Spleen (tissue), 11 donors: ENCODE data around the gene MICAL3. TPM values are rescaled to one million over a fixed set of nuclear protein-coding genes. Genes with fewer than 3 reads are reported as not detected.
A peak's percentile ranks its signal among the peaks of the same experiment; 100 is the strongest.

Experiments
- DNase-seq: peaks from one replicate; pipeline ENCODE4 v3.0.0-alpha.2; 2020
- H3K27ac ChIP-seq, 8 donors: fragments of 200-600 bp; sonication (generic) in 7 of 8; 1 replicate in 4 of 8; 2 replicates in 4 of 8; pipeline versions ENCODE4 v1.5.0 to v1.8.0; 2016 to 2021; ENCODE audit warnings: inconsistent platforms in 4 of 8, mild to moderate bottlenecking in 4 of 8, moderate library complexity in 1 of 8
- H3K27me3 ChIP-seq, 7 donors: fragments of 200-600 bp; sonication (generic) in 6 of 7; replicated peaks in 1 of 7; 1 replicate in 4 of 7; 2 replicates in 3 of 7; pipeline versions ENCODE4 v1.5.0 to v1.8.0; 2016 to 2021; ENCODE audit warnings: inconsistent platforms in 3 of 7, mild to moderate bottlenecking in 1 of 7
- H3K36me3 ChIP-seq, 6 donors: fragments of 200-600 bp; sonication (generic) in 5 of 6; 1 replicate in 4 of 6; 2 replicates in 2 of 6; pipeline versions ENCODE4 v1.5.0 to v1.8.0; 2016 to 2021; ENCODE audit warnings: inconsistent platforms in 2 of 6
- H3K4me1 ChIP-seq, 6 donors: fragments of 200-600 bp; sonication (generic) in 5 of 6; 1 replicate in 3 of 6; 2 replicates in 3 of 6; pipeline versions ENCODE4 v1.5.0 to v1.8.0; 2016 to 2021; ENCODE audit warnings: inconsistent platforms in 3 of 6
- H3K4me3 ChIP-seq, 8 donors: fragments of 200-600 bp; sonication (generic) in 7 of 8; 1 replicate in 4 of 8; 2 replicates in 4 of 8; pipeline versions ENCODE4 v1.5.0 to v1.8.0; 2016 to 2021; ENCODE audit warnings: inconsistent platforms in 4 of 8, mild to moderate bottlenecking in 4 of 8, moderate library complexity in 2 of 8
- H3K9me3 ChIP-seq, 8 donors: fragments of 200-600 bp; sonication (generic) in 7 of 8; 1 replicate in 4 of 8; 2 replicates in 4 of 8; pipeline versions ENCODE4 v1.5.0 to v1.8.0; 2016 to 2021; ENCODE audit warnings: inconsistent platforms in 4 of 8
- CTCF ChIP-seq, 11 experiments: fragments of 200-600 bp in 7 of 11; fragments of 450-650 bp in 4 of 11; sonication (generic) in 4 of 11; IDR thresholded peaks in 8 of 11; conservative IDR thresholded peaks in 3 of 11; 1 replicate in 7 of 11; 2 replicates in 4 of 11; pipeline versions ENCODE4 v1.4.0 to v1.8.0; 2016 to 2021; ENCODE audit warnings: antibody characterized with exemption in 11 of 11, inconsistent platforms in 4 of 11, mild to moderate bottlenecking in 1 of 11
- POLR2A ChIP-seq, 3 donors: fragments of 450-650 bp; IDR thresholded peaks; one replicate each; pipeline ENCODE4 v1.5.1; 2017; ENCODE audit warnings: antibody characterized with exemption in 3 of 3, mild to moderate bottlenecking in 1 of 3
- POLR2AphosphoS5 ChIP-seq, 3 donors: sonication (generic); formaldehyde crosslinking; IDR thresholded peaks; one replicate each; pipeline ENCODE4 v1.5.1; 2017; ENCODE audit warnings: antibody characterized with exemption in 3 of 3
- WGBS, 5 donors: extraction: QIAGEN DNeasy Blood & Tissue Kit in 3 of 5; methylation state at CpG; one replicate each; pipeline versions ENCODE4 v1.1.5 to v1.1.7; 2013 to 2018; 5-methylcytosine and 5-hydroxymethylcytosine counted together
- intact Hi-C: fragments of 100-400 bp; cut with DNase I; formaldehyde crosslinking; loops from one replicate; pipeline ENCODE4 v1.15.0; 2023; ENCODE audit warnings: low total_unique reads
- polyA plus RNA-seq, 3 donors: library from polyadenylated mRNA; stranded (reverse); fragments of 200-250 nt; gene quantifications; one replicate each; pipeline ENCODE4 v1.2.1, GENCODE V29; 2013
- total RNA-seq, 7 donors: library from RNA; depleted of rRNA in 3 of 7; stranded (reverse); fragments of >200 nt in 3 of 7; fragmentation: NEBNext Ultra II Directional in 4 of 7; extraction: Animal tissue kit (Norgen Biotek cat#: 25700) in 4 of 7; gene quantifications; one replicate each; pipeline versions ENCODE4 v1.1.0 to v1.2.1, GENCODE V29; 2016 to 2021
- donor health status: healthy with polysubstance abuse.
- donor health status: DM: no; HTN: no; CAD: no; lungs with moderate emphysema.
- donor health status: DM: no; HTN: no; CAD: no.
- donor health status: Bipolar disorder and iron deficiency.
- donor health status: healthy.
- donor health status: DM: no; HTN: no; CAD: no.
- donor health status: DM: yes; HTN: yes; CAD: no.

MICAL3 gene
- total and polyA plus RNA-seq, 10 donors = 2.6 to 133 (median 75.2) TPM

- Histone ChIP-seq H3K9me3 (no peaks in the 10 kb centered on the region), H3K4me1 (peaks cover 0 to 31% (median 10%) of the 10 kb centered on the region in 6 donors), H3K27ac (no peak overlapping the region), H3K36me3 (peaks cover 0 to 98% (median 47%) of the 10 kb centered on the region in 6 donors), H3K27me3 (no peaks in the 10 kb centered on the region), H3K4me3 (no peak overlapping the region)
- 92 to 96% (median 93%) methylated on average over 13 of the region's 13 CpGs for WGBS, 5 donors
- DNase-seq = no peak
- TF ChIP-seq POLR2AphosphoS5 (IDR thresholded peaks at IDR 0.05) (no peak), CTCF (IDR thresholded peaks at IDR 0.05 in 8 of 11, conservative IDR thresholded peaks at IDR 0.05 in 3 of 11) (no peak), POLR2A (IDR thresholded peaks at IDR 0.05) (no peak)
- intact Hi-C loops = no loop called here
Observed at GRCh38 chr22:17838180-17838865, 186.0 kb downstream of the MICAL3 start.

GRCh38 chr22:17836992-17837742 is 187.2 kb downstream of the MICAL3 start:
- 79 to 84% (median 80%) methylated on average over 14 of the region's 14 CpGs for WGBS, 5 donors
- H3K36me3 ChIP-seq = peaks cover 0 to 100% (median 46%) of the 10 kb centered on the region in 6 donors
- no peak overlapping the region for H3K4me3 ChIP-seq
- H3K27ac ChIP-seq = peak overlapping the region in 3 of 8 donors; percentile 8 to 22 (median 14)
- intact Hi-C loops = no loop called here
- no peaks in the 10 kb centered on the region for H3K9me3 ChIP-seq
- no peak for TF ChIP-seq CTCF (IDR thresholded peaks at IDR 0.05 in 8 of 11, conservative IDR thresholded peaks at IDR 0.05 in 3 of 11)
- no peak for TF ChIP-seq POLR2A (IDR thresholded peaks at IDR 0.05)
- TF ChIP-seq POLR2AphosphoS5 (IDR thresholded peaks at IDR 0.05) = no peak
- no peak for DNase-seq
- H3K4me1 ChIP-seq = peaks cover 7 to 34% (median 17%) of the 10 kb centered on the region in 6 donors
- no peaks in the 10 kb centered on the region for H3K27me3 ChIP-seq

- Histone ChIP-seq H3K27ac (peak overlapping the region in 1 of 8 donors; percentile 5), H3K9me3 (no peaks in the 10 kb centered on the region), H3K27me3 (no peaks in the 10 kb centered on the region), H3K4me1 (peaks cover 11 to 42% (median 26%) of the 10 kb centered on the region in 6 donors), H3K4me3 (no peak overlapping the region), H3K36me3 (peaks cover 0 to 99% (median 29%) of the 10 kb centered on the region in 6 donors)
- no peak for DNase-seq
- TF ChIP-seq CTCF (IDR thresholded peaks at IDR 0.05 in 8 of 11, conservative IDR thresholded peaks at IDR 0.05 in 3 of 11) (no peak), POLR2AphosphoS5 (IDR thresholded peaks at IDR 0.05) (no peak), POLR2A (IDR thresholded peaks at IDR 0.05) (no peak)
- WGBS, 5 donors = 81 to 93% (median 87%) methylated on average over 2 to 6 of the region's 6 CpGs
- intact Hi-C loops = no loop called here
Observed at GRCh38 chr22:17835256-17835655, 189.1 kb downstream of the MICAL3 start.

- no peak for TF ChIP-seq CTCF (IDR thresholded peaks at IDR 0.05 in 8 of 11, conservative IDR thresholded peaks at IDR 0.05 in 3 of 11)
- no peak overlapping the region for H3K4me3 ChIP-seq
- H3K27ac ChIP-seq = peak overlapping the region; percentile 27 to 89 (median 80)
- WGBS, 5 donors = 81 to 95% (median 86%) methylated on average over 9 to 12 of the region's 12 CpGs
- DNase-seq = no peak
- H3K27me3 ChIP-seq = no peaks in the 10 kb centered on the region
- peaks cover 0 to 99% (median 27%) of the 10 kb centered on the region in 6 donors for H3K36me3 ChIP-seq
- peaks cover 15 to 53% (median 35%) of the 10 kb centered on the region in 6 donors for H3K4me1 ChIP-seq
- no peaks in the 10 kb centered on the region for H3K9me3 ChIP-seq
- intact Hi-C loops = loop anchor here (5.0 kb wide), 1 partner anchor 194 kb away; no protein-coding TSS in a partner anchor
Observed at GRCh38 chr22:17833489-17833888, 190.9 kb downstream of the MICAL3 start.
